Activated CD4-positive, alpha-beta T cell treated with anti-CD3 and anti-CD28 coated beads, Interleukin-2, Interleukin-6, amounts not matched to agents 100 ng/mL and 50 ng/mL, durations not matched to agents 16 hours and 8 hours (primary cell): Measurements from ENCODE around the gene SIRT1.
"Not testable (repeated sequence)": the region's sequence is repeated elsewhere in the genome, so short reads cannot be mapped to it uniquely, and the experiment has no call there.

Source experiments
- DNase-seq: peaks from one replicate; pipeline ENCODE4 v3.0.0-alpha.2; 2020

SIRT1 gene

GRCh38 chr10:67878133-67878532 is 6.3 kb upstream of the SIRT1 start:
- DNase-seq = no peak

- DNase-seq = no peak
These were observed 645 bp upstream of the SIRT1 start for GRCh38 chr10:67883710-67884312.

- peak; percentile 86 for DNase-seq
These were observed 600 bp downstream of the SIRT1 start for GRCh38 chr10:67884842-67885670.

GRCh38 chr10:67893637-67894036 is 9.2 kb downstream of the SIRT1 start:
- no peak for DNase-seq

GRCh38 chr10:67903581-67903980 is 19.1 kb downstream of the SIRT1 start:
- DNase-seq = no peak

- DNase-seq = no peak
These were observed 28.0 kb downstream of the SIRT1 start for GRCh38 chr10:67912331-67912946.

- no peak for DNase-seq
These were observed 30.4 kb downstream of the SIRT1 start for GRCh38 chr10:67914777-67915340.

GRCh38 chr10:67917169-67917568 is 32.7 kb downstream of the SIRT1 start:
- no peak for DNase-seq

GRCh38 chr10:67917679-67918078 is 33.2 kb downstream of the SIRT1 start:
- DNase-seq = no peak

GRCh38 chr10:67921065-67921464 is 36.6 kb downstream of the SIRT1 start:
- DNase-seq = no peak

GRCh38 chr10:67923551-67923950 is 39.1 kb downstream of the SIRT1 start:
- no peak for DNase-seq

- no peak for DNase-seq
These were observed 39.7 kb downstream of the SIRT1 start for GRCh38 chr10:67924136-67924535.

GRCh38 chr10:67925449-67926005 is 41.1 kb downstream of the SIRT1 start:
- DNase-seq = no peak

- DNase-seq = no peak
These were observed 42.5 kb downstream of the SIRT1 start for GRCh38 chr10:67926951-67927350.

GRCh38 chr10:67933199-67933598 is 48.7 kb downstream of the SIRT1 start:
- no peak for DNase-seq

GRCh38 chr10:67934336-67934735 is 49.9 kb downstream of the SIRT1 start:
- no peak for DNase-seq

GRCh38 chr10:67935223-67935622 is 50.8 kb downstream of the SIRT1 start:
- no peak for DNase-seq

GRCh38 chr10:67936416-67936815 is 52.0 kb downstream of the SIRT1 start:
- no peak for DNase-seq

- no peak for DNase-seq
These were observed 59.5 kb downstream of the SIRT1 start for GRCh38 chr10:67943917-67944316.

- DNase-seq = no peak
These were observed 71.2 kb downstream of the SIRT1 start for GRCh38 chr10:67955614-67956013.

- no peak for DNase-seq
These were observed 75.5 kb downstream of the SIRT1 start for GRCh38 chr10:67959839-67960476.

GRCh38 chr10:67965456-67965855 is 81.0 kb downstream of the SIRT1 start:
- no peak for DNase-seq

GRCh38 chr10:67966035-67966434 is 81.6 kb downstream of the SIRT1 start:
- DNase-seq = not testable (repeated sequence)
